BJ (cell line): ENCODE results near the gene PCBP3. TPM values are rescaled to one million over a fixed set of nuclear protein-coding genes. Genes with fewer than 3 reads are reported as not detected.

Experiments
- CTCF ChIA-PET: fragments of 350-600 bp; formaldehyde crosslinking; extraction: SDS; loops from one replicate; lab custom pipeline; 2021; ENCODE audit warnings: antibody characterized with exemption, inconsistent platforms; lab: Yijun Ruan, JAX
- POLR2A ChIA-PET: fragments of 300-600 bp; sonication (Branson Sonifier 250); formaldehyde crosslinking; extraction: SDS; loops from one replicate; lab custom pipeline; 2021; ENCODE audit warnings: antibody characterized with exemption; lab: Charles Lee
- DNase-seq: peaks from one replicate; pipeline ENCODE4 v3.0.0-alpha.2; 2011; ENCODE audit warnings: low read depth
- H3K27me3 ChIP-seq: 2 replicates; pipeline ENCODE4 v1.6.0; 2011; ENCODE audit warnings: low read length; ENCODE audit not compliant: control insufficient read depth, insufficient read depth
- H3K36me3 ChIP-seq: 2 replicates; pipeline ENCODE4 v1.5.1; 2011; ENCODE audit warnings: low read length; ENCODE audit not compliant: control insufficient read depth, insufficient read depth
- H3K4me3 ChIP-seq: 2 replicates; pipeline ENCODE4 v1.5.1; 2011; ENCODE audit warnings: low read depth, mild to moderate bottlenecking, control low read depth, low read length
- CTCF ChIP-seq: IDR thresholded peaks from 2 replicates; pipeline ENCODE4 v1.5.1; 2011; ENCODE audit warnings: low read depth, mild to moderate bottlenecking, control low read depth, inconsistent platforms, low read length, moderate library complexity; ENCODE audit not compliant: insufficient read depth
- polyA plus RNA-seq: library from polyadenylated mRNA; depleted of rRNA; stranded (reverse); fragments of >200 nt; gene quantifications from 2 replicates; pipeline ENCODE4 v1.2.3, GENCODE V29; 2011

PCBP3 gene
- polyA plus RNA-seq, 1 experiment = 2.1 TPM

DNA sequence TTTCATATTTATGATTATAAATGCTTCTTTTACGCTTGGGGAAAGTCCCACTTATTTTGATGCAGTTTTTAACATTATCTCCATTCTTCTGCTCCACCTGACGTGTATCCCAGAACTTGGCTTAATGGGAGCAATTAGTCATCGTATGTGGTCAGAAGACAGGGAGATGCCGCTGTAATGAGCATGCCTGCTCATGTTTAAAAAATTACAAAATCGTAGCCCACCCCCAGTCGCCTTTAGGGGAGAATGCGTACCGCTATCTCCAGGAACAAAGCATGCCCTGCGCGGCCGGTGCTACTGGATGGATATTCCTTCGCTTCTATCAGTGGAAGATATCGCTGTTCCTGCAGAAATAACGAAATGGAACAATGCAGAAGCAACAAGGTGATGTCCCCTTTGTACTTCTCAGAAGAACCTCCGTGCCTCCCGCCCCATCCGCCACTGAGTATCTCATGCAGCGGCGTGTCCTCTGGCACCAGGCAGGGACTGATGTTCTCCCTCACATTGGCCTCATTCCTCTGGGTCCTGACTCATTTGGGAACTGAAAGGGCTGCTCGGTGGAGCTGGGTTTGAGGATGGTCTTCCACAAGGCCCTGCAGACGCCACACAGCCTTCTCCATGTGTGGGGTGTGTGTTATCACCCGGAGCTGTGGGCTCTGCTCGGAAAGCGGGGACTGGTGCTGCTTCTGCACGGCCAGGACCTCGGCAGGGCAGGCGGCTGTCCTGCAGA, 221.7 kb downstream of the PCBP3 start:
- no peak overlapping the region for H3K4me3 ChIP-seq
- no peak for TF ChIP-seq CTCF
- CTCF ChIA-PET = no interaction called here

GRCh38 chr21:45866551-45866950, 223.0 kb downstream of the PCBP3 start:
- no peak for DNase-seq
- TF ChIP-seq CTCF = no peak
- Histone ChIP-seq H3K27me3 (no peaks in the 10 kb centered on the region), H3K36me3 (no peaks in the 10 kb centered on the region), H3K4me3 (no peak overlapping the region)
- ChIA-PET POLR2A (no interaction called here), CTCF (no interaction called here)

More for the DNA sequence above, 221.7 kb downstream of the PCBP3 start:
- Histone ChIP-seq H3K27me3 (no peaks in the 10 kb centered on the region), H3K36me3 (no peaks in the 10 kb centered on the region)
- POLR2A ChIA-PET = no interaction called here
- peak; percentile 63 for DNase-seq

- ChIA-PET POLR2A (no interaction called here), CTCF (interaction anchor here (0.6 kb wide), 1 partner anchor 10 kb away, joined by 3 read pairs; no protein-coding TSS in a partner anchor)
These were observed 223.6 kb downstream of the PCBP3 start for GRCh38 chr21:45867041-45867666.

DNA sequence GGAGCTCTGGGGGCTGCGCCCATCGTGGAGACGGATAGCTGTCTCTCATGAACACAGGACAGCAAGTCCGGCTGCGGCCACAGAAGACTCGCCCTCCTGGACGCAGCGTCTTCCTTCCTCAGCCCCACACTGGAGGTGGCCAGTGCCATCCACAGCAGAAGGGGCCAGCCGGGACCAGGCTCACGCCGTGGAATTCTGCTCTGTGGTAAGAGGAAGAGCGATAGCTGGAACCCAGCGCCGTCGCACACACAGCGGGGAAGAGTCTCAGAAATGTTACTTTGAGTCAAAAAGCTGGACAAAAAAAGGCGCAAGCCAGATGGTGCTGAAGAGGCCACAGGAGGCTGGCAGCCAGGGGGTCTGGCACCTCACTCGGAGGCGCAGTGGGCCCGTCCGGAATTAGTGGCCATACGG, 224.2 kb downstream of the PCBP3 start:
- peaks cover 3% of the 10 kb centered on the region for H3K27me3 ChIP-seq
- no peak for DNase-seq
- POLR2A ChIA-PET = no interaction called here
- TF ChIP-seq CTCF = no peak
- H3K4me3 ChIP-seq = no peak overlapping the region
- CTCF ChIA-PET = interaction anchor here (0.6 kb wide), 1 partner anchor 11 kb away, joined by 3 read pairs; no protein-coding TSS in a partner anchor
- H3K36me3 ChIP-seq = no peaks in the 10 kb centered on the region

More at GRCh38 chr21:45867041-45867666, 223.6 kb downstream of the PCBP3 start:
- Histone ChIP-seq H3K36me3 (no peaks in the 10 kb centered on the region), H3K4me3 (no peak overlapping the region), H3K27me3 (peaks cover 2% of the 10 kb centered on the region)
- no peak for TF ChIP-seq CTCF
- no peak for DNase-seq

DNA sequence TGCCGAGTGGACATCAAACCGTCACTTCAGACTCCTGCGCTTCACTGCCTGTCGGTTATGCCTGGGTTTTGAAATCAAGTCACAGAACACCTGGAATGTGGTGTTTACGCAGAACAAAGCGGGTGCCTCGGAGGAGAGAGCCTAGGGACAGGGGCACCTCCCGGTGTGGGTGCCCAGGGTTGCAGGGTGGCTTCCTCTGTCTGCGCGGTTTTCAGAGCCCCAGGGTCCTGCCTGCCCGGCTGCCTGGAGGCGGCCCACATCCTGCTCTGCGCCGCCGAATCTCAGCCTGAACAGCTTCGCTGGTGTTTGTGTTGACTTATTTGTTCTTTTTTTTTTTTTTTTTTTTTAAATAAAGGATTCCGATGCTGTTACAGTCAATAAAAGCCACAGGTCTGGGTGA, 224.6 kb downstream of the PCBP3 start:
- no peaks in the 10 kb centered on the region for H3K36me3 ChIP-seq
- TF ChIP-seq CTCF = no peak
- DNase-seq = no peak
- CTCF ChIA-PET = interaction anchor here (3.9 kb wide), 1 partner anchor 13 kb away, joined by 24 read pairs; no protein-coding TSS in a partner anchor
- no peak overlapping the region for H3K4me3 ChIP-seq
- POLR2A ChIA-PET = no interaction called here
- H3K27me3 ChIP-seq = peaks cover 3% of the 10 kb centered on the region
